Measurements from ENCODE around the gene HSDL1.

The HSDL1 gene

DNA sequence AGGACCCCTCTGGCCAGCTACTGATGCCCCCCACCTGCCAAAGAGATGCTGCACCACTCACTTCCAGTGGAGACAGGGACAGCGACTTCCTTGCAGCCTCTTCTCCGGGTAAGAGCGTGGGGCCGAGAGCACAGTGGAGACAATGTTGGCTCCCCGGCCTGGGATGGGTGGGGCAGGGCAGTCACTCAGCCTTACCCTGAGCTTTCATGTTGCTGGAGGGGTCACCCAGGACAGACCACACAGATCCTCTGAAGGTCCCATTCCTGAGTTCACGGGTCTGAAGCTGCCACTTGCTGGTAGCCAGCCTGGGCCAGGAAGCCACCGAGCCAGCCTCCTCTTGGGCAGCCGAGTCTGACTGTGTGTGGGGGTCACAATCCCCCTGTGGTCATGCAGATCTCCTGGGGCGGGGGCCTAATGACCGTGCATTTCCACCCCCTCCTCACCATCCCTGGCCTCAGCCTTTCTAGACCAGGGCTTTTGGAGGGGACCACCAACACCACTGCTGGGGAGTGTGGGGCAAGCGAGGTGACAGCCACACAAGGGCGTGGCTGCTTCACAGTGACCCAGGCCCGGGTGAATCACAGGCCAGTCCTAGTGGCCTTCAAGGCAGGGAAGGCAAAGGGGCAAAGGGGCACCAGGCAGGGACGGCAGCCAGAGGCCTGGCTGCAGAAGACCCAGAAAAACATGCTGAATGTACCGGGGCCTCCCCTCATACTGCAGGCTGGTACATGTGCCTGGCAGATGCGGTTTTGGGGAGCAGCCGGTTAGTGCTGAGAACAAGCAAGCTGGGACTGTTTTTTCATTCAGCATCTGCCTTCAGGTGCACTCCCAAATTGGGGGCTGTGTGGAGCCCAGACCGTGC lies 31.4 kb upstream of the HSDL1 start:
- DNase-seq (ENCODE audit: low read depth), result no peak

DNA sequence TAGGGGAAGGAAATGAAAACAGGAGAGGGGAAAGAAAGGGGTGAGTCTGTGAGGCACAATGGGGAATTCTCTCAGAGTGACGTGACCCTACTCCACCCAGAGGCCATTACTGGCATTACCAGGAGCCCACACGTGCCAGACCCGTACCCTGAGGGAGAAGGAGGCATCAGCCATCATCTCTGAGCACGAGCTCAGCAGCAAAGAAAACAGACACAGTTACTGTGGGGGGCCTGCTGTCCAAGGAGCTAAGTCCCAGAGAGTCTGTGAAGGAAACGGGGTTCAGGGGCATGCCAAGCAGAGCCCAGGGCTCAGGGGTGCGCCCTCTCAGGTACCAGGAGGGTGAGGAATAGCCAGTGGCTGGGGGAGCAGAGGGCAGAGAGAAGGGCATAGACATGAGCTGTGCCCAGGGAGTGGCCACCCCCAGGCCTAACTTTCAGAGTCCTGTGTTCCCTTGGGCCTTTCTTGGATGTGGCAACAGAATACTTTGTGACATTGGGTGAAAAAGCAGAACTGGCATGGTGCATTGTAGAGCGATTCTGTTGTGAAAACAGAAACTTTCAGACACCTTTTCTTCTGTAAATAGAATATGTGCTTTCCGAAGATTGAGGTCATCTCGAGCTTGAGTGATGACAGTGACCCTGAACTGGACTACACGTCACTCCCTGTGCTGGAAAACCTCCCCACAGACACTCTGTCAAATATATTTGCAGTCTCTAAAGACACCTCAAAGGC lies 30.5 kb upstream of the HSDL1 start:
- peak; percentile 42 for DNase-seq (ENCODE audit: low read depth)

DNA sequence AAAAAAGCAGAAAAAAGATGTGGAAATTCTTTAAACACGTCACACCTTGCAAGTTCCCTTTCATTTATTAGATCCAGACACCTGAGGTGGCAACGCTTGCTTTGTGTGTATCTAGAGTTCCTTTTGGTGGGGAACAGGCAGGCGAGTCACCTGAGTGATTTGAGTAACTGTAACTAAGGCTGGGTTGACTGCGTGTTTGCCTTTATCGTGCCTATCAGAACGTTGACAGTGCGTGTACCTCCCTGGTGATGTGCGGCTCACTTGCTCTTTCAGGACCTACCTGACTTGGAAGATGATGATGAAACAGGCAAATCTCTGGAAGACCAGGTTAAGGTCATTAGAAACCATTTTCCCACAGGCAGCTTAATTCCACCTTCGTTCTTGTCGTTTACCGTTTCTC lies 29.4 kb upstream of the HSDL1 start:
- no peak for DNase-seq (ENCODE audit: low read depth)

DNA sequence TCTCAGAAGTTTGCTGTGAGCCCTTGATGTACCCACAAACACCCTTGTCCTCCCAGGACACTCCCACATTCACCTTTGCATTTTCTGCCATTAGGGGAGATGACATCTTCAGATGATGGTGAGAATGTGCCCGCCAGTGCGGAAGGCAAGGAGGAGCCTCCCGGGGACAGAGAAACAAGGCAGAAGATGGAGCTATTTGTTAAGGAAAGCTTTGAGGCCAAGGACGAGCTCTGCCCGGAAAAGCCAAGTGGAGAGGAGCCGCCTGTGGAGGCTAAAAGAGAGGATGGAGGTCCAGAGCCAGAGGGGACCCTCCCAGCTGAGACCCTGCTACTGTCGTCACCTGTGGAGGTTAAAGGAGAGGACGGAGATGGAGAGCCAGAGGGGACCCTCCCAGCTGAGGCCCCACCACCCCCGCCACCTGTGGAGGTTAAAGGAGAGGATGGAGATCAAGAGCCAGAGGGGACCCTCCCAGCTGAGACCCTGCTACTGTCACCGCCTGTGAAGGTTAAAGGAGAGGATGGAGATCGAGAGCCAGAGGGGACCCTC lies 24.9 kb upstream of the HSDL1 start:
- DNase-seq (ENCODE audit: low read depth), result no peak

DNA sequence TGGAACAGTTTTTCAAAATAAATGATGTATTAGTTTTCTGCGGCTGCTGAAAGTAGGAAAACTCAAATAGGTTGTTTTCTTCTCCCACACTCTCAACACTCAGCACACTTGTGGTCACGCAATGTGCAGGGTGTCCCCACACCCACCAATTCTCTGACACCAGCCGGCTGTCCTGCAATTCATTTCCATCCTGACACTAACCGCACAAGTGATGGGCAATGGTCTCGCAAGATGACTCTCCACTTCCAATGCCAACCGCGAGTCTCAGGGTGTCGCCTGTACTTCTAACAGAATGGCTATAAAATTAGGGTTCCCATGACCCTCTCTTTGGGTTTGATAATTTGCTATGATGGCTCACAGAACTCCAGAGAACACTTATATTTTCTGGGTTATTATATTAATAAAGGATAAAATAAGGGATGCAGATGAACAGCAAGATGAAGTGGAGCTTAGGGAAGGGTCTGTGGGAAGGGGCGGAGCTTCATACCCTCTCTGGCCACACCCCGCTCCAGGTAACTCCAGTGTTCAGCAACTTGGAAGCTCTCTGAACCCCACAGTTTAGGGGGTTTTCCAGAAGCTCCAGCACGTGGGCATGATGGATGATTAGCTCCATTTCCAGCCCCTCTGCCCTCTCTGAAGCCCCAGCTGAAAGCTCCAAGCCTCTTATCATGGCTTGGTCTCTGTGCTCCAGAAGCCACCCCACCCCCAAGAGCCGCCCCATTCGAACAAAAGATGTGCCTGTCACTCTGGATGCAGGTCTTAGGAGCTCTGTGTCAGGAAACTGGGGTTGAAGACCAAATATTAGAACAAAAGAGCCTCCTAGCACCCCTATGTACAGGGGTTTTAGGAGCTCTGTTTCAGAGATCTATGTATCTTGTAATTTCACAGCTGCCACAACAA lies 22.1 kb upstream of the HSDL1 start:
- DNase-seq (ENCODE audit: low read depth), result no peak

DNA sequence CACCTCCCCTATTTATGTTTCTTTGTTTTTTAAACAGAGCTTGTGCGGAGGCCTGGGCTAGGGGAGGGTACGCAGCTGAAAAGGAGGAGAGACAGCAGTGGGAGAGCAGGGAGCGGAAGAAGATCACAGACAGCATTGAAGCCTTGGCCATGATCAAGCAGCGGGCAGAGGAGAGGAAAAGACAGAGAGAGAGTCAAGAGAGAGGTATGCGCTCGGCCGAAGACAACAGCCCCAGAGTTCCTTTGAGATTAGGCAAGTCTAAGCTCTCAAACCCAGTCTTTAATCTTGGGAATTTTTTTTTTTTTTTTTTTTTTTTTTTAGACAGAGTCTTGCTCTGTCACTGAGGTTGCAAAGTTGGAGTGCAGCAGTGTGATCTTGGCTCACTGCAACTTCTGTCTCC lies 20.8 kb upstream of the HSDL1 start:
- no peak for DNase-seq (ENCODE audit: low read depth)

DNA sequence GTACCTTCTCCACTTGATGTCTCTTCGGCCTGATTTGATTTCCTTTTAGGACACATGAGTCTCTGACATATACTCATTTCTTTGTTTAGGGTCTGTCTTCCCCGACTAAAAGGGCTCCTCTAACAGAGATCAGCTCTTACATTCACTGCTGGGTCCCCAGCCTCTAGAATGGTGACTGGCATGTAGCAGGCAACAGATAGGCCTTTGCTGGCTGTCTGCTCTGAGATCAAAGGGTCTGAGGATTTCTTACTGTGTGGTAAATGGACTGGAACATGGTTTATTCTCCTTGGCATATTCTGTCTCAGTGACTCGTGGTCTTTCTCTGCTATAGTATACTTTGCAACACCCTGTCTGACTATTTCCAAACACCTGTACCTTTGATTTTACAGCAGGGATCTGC lies 16.8 kb upstream of the HSDL1 start:
- no peak for DNase-seq (ENCODE audit: low read depth)

DNA sequence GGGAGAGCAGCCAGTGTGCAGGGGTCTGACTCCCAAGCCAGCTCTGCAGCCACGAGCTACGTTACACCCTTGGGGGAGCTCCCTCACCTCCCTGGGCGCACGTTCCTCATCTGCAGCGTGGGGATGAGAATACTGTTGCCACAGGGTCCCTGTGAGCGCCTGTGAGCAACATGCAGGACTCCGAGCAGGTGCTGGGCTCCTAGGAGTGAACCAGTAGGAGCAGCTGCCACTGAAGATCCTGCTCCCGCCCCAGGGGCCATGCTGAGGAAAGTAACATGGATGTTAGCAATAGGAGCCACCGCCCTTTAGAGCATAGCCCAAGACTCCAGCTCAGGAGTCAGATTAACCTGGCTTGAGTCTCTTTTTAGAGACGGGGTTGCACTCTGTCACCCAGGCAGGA lies 16.1 kb upstream of the HSDL1 start:
- no peak for DNase-seq (ENCODE audit: low read depth)

DNA sequence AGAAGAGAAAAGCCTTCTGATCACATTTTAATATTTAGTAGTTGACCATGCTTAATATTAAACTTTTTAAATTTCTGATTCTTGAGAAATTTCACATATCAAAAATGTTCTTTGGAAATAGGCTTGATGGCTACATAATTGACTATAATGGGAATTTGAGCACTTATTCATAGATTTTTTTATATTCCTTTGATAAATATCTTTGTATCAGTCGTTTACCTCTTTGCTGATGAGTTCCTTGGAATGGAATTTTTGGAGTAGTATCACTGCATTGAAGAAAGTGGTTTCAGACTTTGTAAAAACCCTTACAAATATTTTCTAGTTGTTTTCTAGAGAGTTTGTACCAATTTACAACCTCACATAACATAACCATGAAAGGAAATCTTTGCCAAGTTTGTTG lies 14.8 kb upstream of the HSDL1 start:
- no peak for DNase-seq (ENCODE audit: low read depth)

DNA sequence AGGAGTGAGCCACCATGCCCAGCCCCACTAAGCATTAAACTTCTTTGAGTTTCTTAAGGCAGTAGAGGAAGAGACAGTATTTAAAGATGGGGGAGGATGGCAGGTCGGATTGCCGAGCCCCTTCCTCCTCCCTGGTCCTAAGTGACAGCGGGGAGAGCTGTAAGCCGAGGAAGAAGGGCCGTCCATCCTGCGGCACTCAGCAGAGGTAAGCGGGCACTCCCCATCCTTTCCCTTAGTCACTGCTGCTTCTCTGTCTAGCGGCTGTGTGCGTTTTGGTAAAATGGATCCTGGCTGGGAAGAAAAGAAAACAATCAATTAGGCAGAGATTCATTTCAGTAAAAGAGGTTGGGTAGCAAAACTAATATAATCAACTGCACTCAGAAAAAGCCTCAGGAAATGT lies 14.0 kb upstream of the HSDL1 start:
- DNase-seq (ENCODE audit: low read depth), result no peak

DNA sequence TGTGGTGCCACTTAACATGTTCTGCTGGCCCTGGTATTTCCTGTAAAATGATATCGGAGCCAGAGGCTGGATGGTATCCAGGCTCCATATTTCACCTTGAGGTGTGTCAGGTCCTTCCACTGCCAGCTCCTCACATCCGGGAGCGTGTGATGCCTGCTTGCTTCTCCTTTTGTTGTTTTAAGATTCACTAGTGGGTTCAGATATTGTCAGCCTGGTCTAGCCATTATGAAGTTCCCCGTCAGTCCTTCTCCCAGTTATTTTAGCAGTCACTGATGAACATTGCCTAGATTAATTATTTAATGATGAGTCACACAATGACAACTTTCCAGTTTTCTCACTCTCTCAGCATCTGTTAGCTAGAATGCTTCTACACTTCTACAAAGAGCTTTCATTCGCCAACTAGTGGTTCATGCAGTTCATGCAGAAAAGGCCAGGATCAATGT lies 11.4 kb upstream of the HSDL1 start:
- DNase-seq (ENCODE audit: low read depth), result no peak

DNA sequence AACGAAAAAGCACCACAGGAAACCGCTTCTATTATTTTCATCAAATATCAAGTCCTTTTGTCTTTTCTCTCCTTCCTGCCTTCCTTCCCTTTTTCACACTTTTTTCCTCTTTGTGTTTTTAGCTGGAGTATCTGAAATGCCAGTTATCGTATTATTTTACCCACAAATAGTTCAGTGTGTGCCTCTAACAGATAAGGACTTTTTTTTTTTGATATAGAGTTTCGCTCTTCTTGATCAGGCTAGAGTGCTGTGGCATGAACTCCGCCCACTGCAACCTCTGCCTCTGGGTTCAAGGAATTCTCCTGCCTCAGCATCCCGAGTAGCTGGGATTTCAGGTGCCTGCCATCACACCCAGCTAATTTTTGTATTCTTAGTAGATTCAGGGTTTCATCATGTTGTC lies 10.8 kb upstream of the HSDL1 start:
- no peak for DNase-seq (ENCODE audit: low read depth)

DNA sequence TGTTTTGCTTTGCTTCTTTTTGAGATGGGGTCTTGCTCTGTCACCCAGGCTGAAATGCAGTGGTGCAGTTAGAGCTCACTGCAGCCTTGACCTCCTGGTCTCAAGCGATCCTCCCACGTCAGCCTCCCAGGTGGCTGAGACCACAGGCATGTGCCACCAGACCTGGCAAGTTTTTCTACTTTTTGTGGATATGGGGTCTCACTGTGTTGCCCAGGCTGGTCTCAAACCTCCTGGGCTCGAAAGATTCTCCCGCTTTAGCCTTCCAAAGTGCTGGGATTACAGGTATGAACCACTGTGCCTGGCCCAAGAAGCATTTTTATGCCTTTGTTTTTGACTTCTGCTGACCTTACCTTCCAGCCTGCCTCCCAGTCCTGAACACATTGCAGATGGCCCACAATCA lies 10.2 kb upstream of the HSDL1 start:
- DNase-seq (ENCODE audit: low read depth), result no peak

DNA sequence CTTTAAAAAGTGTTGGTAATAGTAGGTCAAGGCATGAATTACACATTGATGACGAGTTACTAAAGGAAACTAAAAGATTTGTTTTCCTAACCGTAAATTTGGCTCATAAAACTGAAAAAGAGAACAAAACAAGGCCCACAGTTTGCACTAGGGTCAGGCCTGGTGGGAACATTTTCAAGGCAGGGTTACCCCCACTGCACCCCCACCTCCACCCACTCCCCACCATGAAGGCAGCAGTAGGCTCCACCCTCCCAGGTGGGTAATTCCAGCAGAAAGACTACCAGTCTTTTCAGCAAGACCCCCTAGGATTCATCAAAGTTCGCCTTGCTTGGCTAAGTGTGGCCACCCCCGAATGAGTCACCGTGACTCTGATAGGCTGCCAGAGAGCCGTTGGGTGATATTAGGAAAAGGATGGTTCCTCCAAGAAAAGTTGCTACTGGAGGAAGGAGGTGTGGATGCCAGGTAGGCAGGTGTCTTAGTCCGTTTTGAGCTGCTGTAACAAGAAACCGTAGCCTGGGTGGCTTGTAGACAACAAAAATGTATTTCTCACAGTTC lies 8.8 kb upstream of the HSDL1 start:
- DNase-seq (ENCODE audit: low read depth), result no peak

DNA sequence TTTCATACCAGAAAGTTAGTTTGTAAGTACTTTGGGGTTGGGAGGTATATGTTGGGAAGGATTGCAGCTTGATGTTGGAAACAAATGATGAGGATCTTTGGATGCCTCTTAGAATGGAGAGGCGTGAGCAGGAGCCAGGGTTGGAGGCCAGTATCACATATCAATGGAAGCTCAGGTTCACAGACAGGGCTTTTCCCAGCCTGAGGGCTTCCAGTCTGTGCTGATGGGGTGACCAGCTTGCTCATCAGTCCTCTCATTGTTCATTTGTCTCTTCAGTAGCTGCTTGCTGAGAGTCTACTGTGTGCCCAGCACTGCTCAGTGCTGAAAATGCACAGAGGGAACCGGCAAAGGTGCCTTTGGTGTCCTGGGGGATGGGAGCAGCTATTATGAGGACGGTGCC lies 5.9 kb upstream of the HSDL1 start:
- DNase-seq (ENCODE audit: low read depth), result no peak

DNA sequence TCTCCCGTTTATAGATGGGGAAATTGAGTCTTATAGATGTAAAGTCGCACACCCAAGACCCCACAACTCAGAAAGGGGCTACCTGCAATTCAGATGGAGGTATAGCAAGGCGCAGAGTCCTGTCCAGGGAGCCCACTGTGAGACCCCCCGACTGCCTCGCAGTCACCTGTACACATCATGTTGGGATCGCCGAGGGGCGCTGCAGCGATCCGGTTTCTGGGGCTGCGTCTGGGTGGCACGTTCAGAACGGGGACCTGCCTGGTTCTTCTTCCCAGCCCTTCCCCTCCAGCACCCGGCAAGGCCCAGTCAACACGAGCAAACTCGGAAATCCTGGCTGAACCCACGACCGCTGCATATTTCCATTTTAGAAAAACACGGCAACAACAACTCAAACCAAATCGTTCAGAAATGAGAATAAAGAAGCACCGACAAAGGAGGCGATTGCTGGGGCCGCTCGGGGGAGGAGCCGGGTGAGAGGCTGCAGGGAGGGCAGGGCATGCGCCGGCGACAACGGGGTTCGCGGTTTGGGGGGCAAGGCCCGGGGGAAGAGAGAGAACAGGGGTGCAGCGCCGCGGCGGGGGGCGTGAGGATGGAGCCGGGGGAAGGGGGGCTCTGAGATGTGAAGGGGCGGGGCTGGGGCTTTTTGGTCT lies 643 bp downstream of the HSDL1 start:
- DNase-seq (ENCODE audit: low read depth), result peak; percentile 14

DNA sequence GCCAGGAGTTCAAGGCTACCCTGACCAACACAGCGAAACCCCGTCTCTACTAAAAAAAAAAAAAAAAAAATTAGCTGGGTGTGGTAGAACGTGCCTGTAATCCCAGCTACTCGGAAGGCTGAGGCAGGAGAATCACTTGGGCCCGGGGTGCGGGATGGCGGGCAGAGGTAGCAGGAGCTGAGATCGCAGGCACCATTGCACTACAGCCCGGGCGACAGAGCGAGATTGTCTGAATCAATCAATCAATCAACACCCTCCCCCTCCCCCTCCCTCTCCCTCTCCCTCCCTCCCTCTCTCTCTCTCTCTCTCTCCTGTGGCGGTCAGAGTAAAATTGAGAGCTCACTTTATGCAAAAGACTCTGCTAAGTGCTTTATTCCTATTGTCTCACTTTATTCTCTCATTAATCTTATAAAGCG lies 1.2 kb downstream of the HSDL1 start:
- DNase-seq (ENCODE audit: low read depth), result no peak

DNA sequence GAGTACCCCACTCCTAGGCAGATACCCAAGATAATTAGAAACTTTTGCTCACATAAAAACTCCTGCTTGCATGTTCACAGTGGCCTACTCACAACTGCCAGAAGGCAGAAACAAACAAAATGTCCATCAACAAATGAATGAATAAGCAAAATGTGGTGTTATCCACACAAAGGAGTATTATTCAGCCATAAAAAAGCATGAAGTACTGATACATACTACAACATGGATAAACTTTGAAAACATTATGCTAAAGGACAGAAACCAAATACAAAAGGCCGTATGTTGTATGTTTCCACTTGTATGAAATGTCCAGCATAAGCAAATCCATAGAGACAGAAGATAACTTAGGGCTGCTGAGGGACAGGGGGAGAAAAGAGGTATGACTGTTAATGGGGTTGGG lies 1.9 kb downstream of the HSDL1 start:
- no peak for DNase-seq (ENCODE audit: low read depth)

DNA sequence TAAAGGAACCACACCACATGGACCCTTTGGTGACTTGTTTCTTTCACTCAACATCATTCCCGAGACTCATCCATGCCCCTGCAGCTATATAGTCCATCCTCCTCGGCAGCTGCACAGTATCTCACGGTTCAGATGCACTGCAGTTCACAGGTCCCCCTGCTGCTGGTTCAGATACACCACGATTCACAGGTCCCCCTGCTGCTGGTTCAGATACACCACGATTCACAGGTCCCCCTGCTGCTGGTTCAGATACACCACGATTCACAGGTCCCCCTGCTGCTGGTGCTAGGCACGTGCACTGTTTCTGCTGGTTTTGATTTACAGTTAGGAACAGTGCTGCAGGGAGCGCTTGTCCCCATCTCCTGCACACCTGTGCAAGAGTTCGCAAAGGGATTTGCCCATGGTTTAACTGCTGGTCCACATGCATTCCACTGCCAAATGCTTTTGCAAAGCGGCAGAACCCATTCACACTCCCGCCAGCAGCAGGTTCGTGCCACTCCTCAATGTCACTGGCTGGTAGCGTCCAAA lies 3.8 kb downstream of the HSDL1 start:
- DNase-seq (ENCODE audit: low read depth), result no peak

DNA sequence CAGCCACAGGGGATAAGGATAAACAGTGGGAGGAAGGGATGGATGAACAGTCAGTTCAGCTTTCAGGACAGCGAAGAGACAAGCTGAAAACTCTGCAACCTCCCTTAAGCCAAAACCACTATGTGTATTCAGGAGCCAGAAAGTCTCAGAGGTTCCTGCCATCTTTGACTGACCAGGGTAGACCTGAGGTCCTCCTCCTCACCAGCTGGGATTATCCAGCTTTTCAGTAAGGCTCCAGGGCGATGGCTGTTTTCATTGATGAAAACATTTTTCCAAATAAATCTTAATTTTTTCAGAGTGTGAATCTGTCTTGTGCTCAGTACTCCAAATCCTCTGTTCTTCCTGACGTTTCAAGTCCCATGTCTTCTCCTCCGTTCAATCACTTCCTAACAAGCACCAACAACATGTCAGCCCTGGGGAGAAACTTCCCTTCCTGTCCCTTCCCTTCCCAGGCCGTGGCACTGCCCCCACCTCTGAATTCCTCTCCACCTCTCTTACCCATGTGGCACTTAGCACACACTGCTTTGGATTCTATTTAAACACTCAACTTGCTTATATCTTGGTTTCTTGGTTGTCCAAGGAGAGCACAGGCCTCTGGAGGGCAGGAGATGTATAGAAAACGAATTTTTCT lies 5.2 kb downstream of the HSDL1 start:
- DNase-seq (ENCODE audit: low read depth), result no peak

Measured in activated T-cell treated with anti-CD3 and anti-CD28 coated beads for 1 hour (primary cell).